ENCODE results near the gene RPS5. TPM values are rescaled to one million over a fixed set of nuclear protein-coding genes. Genes with fewer than 3 reads are reported as not detected.

RPS5 gene
- total and polyA plus RNA-seq, 9 of the 15 experiments (the other 6 are each of a cell fraction or from before 2014, with no cell fraction given), result 1,228 to 3,570 (median 2,484) TPM

DNA sequence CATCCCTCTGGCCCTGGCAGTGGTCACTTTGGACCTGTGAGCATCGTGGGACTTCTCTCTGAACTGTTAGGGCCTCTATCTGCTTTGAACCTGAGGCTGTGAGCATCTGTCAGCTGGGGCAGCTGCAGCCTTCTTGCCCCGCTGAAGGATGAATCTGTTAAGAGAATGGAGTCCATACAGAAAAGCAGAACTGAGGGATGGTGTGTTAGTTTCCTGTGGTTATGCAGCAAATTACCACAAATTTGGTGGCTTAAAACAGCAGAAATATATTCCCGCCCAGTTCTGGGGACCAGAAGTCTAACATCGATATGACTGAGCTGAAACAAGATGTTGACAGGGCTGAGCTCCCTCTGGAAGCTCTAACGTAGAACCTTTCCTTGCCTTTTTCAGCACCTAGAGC, 22.9 kb upstream of the RPS5 start:
- Histone ChIP-seq H4K20me1 (replicated peaks; ENCODE audit: control insufficient read depth, insufficient read depth, low read length) (no peaks in the 10 kb centered on the region), H3K36me3 (ENCODE audit: control insufficient read depth, insufficient read depth, low read length) (no peaks in the 10 kb centered on the region), H3K9ac (ENCODE audit: insufficient read depth in 1 of 2, low read depth in 2 of 2, low read length in 2 of 2) (no peak overlapping the region; a peak in 1 of 4 replicates), H3K79me2 (ENCODE audit: control insufficient read depth, insufficient read depth, low read length) (peaks cover 7% of the 10 kb centered on the region; the same call in 1 of the 3 replicates), H3K4me1 (replicated peaks in 1 of 2; ENCODE audit: control insufficient read depth in 2 of 2, insufficient read depth in 2 of 2, low read length in 2 of 2) (peaks cover 7 to 44% of the 10 kb centered on the region in 2 experiments; a peak in 3 of 5 replicates), H3K9me1 (ENCODE audit: control insufficient read depth, insufficient read depth, low read length) (no peaks in the 10 kb centered on the region), H3K4me3 (no peak overlapping the region), H3K27ac (ENCODE audit: extremely low read depth, low read depth, low read length) (no peak overlapping the region), H3K9me3 (replicated peaks; ENCODE audit: control insufficient read depth, insufficient read depth, low read depth, low read length) (no peaks in the 10 kb centered on the region), H3K27me3 (ENCODE audit: control insufficient read depth in 2 of 2, insufficient read depth in 2 of 2, low read length in 2 of 2) (no peaks in the 10 kb centered on the region), H2AFZ (ENCODE audit: low read depth, low read length) (no peak overlapping the region), H3K4me2 (ENCODE audit: insufficient read depth, low read length) (no peak overlapping the region)
- DNase-seq (ENCODE audit: extremely low read depth in 1 of 4, low spot score in 3 of 4), result no peak
- no peak for TF ChIP-seq MTA1 (IDR thresholded peaks at IDR 0.05; ENCODE audit: borderline replicate concordance)
- no peak for TF ChIP-seq ETV5 (CRISPR knock-in tag; IDR thresholded peaks at IDR 0.05; ENCODE audit: low read depth)
- 0 out of 2 replicates have a peak, but pooled peaks have one; percentile 17 for TF ChIP-seq SPI1 (IDR thresholded peaks at IDR 0.05; ENCODE audit: borderline replicate concordance, low read depth, low read length)
- no peak for TF ChIP-seq ZNF217 (CRISPR knock-in tag; IDR thresholded peaks at IDR 0.05)
- CTCF ChIA-PET (ENCODE audit: low intra/inter-chr PET ratio), result no interaction called here
- in situ Hi-C loops (cut with MboI), result no loop called here
- no peak for ATAC-seq
- FAIRE-seq, result no peak
- intact Hi-C loops (cut with micrococcal nuclease), result no loop called here
- WGBS (ENCODE audit: insufficient coverage, low coverage, missing lambda C conversion rate), result 77% methylated on average over 5 of the region's 5 CpGs
- BruUV-seq (replicated peaks), result no TSS peak
- POLR2A ChIA-PET, result interaction anchor here (0.6 to 2.0 kb wide), 7 partner anchors 13 to 160 kb away, joined by 3 to 6 read pairs (median 4); partner anchors contain the start of gene RPS5

DNA sequence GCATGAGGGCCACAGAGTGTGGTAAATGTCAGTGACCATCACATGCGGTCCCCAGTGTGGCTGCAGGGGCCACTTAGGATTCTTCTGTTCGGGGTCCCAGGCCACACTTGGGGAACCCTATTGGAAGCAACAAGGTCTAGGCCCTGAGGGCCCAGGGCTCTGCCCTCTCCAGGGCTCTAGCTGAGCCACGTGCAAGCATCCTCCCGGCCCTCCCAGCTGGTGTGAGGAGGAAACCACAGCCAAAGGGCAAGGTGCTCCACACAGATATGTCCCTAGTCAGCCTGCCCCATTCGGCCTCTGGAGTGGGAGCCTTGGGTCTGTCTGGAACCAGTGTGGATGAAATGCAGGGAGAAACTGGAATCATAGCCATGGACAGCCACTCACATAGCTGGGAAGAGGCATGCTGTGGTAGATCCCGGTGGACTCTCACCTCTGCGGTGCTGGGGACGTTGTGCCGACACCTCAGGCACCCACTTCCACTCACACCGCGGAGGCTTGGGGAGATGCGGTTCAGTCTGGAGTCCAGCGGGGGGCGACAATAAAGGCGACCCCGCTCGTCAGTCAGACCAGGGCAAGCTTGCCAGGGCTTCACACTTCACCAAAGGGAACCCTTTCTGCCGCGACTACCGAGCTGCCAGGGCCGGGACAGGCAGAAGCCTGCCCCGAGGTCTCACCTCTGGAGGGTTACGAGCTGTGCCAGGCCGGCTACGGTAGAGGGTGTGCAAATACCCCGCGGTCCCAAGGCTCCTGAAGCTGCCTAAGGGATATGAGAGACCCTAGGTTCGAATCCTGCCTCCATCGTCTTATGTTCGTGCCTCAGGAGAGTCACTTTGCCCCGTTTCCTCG, 20.3 kb upstream of the RPS5 start:
- Histone ChIP-seq H3K4me1 (replicated peaks in 1 of 2; ENCODE audit: control insufficient read depth in 2 of 2, insufficient read depth in 2 of 2, low read length in 2 of 2) (peaks cover 0 to 33% of the 10 kb centered on the region in 2 experiments; a peak in 2 of 5 replicates), H3K4me3 (no peak overlapping the region), H3K9me1 (ENCODE audit: control insufficient read depth, insufficient read depth, low read length) (no peaks in the 10 kb centered on the region), H3K9ac (ENCODE audit: insufficient read depth in 1 of 2, low read depth in 2 of 2, low read length in 2 of 2) (peak overlapping the region in 1 of 2 experiments; percentile 22; a peak in 1 of 4 replicates), H3K9me3 (replicated peaks; ENCODE audit: control insufficient read depth, insufficient read depth, low read depth, low read length) (no peaks in the 10 kb centered on the region), H3K27me3 (ENCODE audit: control insufficient read depth in 2 of 2, insufficient read depth in 2 of 2, low read length in 2 of 2) (no peaks in the 10 kb centered on the region), H3K79me2 (ENCODE audit: control insufficient read depth, insufficient read depth, low read length) (peaks cover 3% of the 10 kb centered on the region; the same call in 1 of the 3 replicates), H3K36me3 (ENCODE audit: control insufficient read depth, insufficient read depth, low read length) (no peaks in the 10 kb centered on the region), H2AFZ (ENCODE audit: low read depth, low read length) (no peak overlapping the region), H3K4me2 (ENCODE audit: insufficient read depth, low read length) (no peak overlapping the region), H3K27ac (ENCODE audit: extremely low read depth, low read depth, low read length) (no peak overlapping the region), H4K20me1 (replicated peaks; ENCODE audit: control insufficient read depth, insufficient read depth, low read length) (no peaks in the 10 kb centered on the region)
- ChIA-PET CTCF (ENCODE audit: low intra/inter-chr PET ratio) (no interaction called here), POLR2A (no interaction called here)
- DNase-seq (ENCODE audit: extremely low read depth in 1 of 4, low spot score in 3 of 4) (no peak), ATAC-seq (no peak), FAIRE-seq (no peak)
- TF ChIP-seq, protein P1, sequence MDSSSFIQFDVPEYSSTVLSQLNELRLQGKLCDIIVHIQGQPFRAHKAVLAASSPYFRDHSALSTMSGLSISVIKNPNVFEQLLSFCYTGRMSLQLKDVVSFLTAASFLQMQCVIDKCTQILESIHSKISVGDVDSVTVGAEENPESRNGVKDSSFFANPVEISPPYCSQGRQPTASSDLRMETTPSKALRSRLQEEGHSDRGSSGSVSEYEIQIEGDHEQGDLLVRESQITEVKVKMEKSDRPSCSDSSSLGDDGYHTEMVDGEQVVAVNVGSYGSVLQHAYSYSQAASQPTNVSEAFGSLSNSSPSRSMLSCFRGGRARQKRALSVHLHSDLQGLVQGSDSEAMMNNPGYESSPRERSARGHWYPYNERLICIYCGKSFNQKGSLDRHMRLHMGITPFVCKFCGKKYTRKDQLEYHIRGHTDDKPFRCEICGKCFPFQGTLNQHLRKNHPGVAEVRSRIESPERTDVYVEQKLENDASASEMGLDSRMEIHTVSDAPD (CRISPR knock-in tag; IDR thresholded peaks at IDR 0.05), result no peak
- 0 out of 2 replicates have a peak, but pooled peaks have one; percentile 12 for TF ChIP-seq POLR2G (IDR thresholded peaks at IDR 0.05; ENCODE audit: low read depth, low read length)
- TF ChIP-seq, protein P2, sequence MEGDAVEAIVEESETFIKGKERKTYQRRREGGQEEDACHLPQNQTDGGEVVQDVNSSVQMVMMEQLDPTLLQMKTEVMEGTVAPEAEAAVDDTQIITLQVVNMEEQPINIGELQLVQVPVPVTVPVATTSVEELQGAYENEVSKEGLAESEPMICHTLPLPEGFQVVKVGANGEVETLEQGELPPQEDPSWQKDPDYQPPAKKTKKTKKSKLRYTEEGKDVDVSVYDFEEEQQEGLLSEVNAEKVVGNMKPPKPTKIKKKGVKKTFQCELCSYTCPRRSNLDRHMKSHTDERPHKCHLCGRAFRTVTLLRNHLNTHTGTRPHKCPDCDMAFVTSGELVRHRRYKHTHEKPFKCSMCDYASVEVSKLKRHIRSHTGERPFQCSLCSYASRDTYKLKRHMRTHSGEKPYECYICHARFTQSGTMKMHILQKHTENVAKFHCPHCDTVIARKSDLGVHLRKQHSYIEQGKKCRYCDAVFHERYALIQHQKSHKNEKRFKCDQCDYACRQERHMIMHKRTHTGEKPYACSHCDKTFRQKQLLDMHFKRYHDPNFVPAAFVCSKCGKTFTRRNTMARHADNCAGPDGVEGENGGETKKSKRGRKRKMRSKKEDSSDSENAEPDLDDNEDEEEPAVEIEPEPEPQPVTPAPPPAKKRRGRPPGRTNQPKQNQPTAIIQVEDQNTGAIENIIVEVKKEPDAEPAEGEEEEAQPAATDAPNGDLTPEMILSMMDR (IDR thresholded peaks at IDR 0.05 in 2 of 3, conservative IDR thresholded peaks at IDR 0.05 in 1 of 3; ENCODE audit: insufficient read depth in 2 of 3, low read depth in 1 of 3, low read length in 3 of 3), result no peak
- no TSS peak for BruUV-seq (replicated peaks)
- in situ Hi-C loops (cut with MboI), result no loop called here
- intact Hi-C loops (cut with micrococcal nuclease), result no loop called here
- 57% methylated on average over 31 of the region's 32 CpGs for WGBS (ENCODE audit: insufficient coverage, low coverage, missing lambda C conversion rate)
